GM21723 (cell line): ENCODE results near the gene KDM6A.
"Not testable (repeated sequence)": the region's sequence is repeated elsewhere in the genome, so short reads cannot be mapped to it uniquely, and the experiment has no call there.

Experiments
- ATAC-seq: cut with Tn5 transposase; IDR thresholded peaks from one replicate; pipeline ENCODE4 v1.9.1; 2021; ENCODE audit warnings: mild to moderate bottlenecking, moderate library complexity; ENCODE audit not compliant: unreplicated experiment

The KDM6A gene

GRCh38 chrX:44884944-44885343 lies 12.0 kb downstream of the KDM6A start:
- ATAC-seq, result no peak

- ATAC-seq, result no peak
Measured at GRCh38 chrX:44889824-44890223, 16.8 kb downstream of the KDM6A start.

- ATAC-seq, result no peak
Measured at GRCh38 chrX:44890247-44890646, 17.3 kb downstream of the KDM6A start.

- ATAC-seq, result not testable (repeated sequence)
Measured at GRCh38 chrX:44890687-44891086, 17.7 kb downstream of the KDM6A start.

- no peak for ATAC-seq
Measured at GRCh38 chrX:44891642-44892041, 18.7 kb downstream of the KDM6A start.

GRCh38 chrX:44896876-44897186 lies 23.8 kb downstream of the KDM6A start:
- no peak for ATAC-seq

- ATAC-seq, result no peak
Measured at GRCh38 chrX:44897539-44897938, 24.6 kb downstream of the KDM6A start.

- no peak for ATAC-seq
Measured at GRCh38 chrX:44898411-44899221, 25.6 kb downstream of the KDM6A start.

GRCh38 chrX:44899946-44900345 lies 27.0 kb downstream of the KDM6A start:
- no peak for ATAC-seq

- no peak for ATAC-seq
Measured at GRCh38 chrX:44903107-44903506, 30.1 kb downstream of the KDM6A start.

GRCh38 chrX:44903830-44904530 lies 31.0 kb downstream of the KDM6A start:
- peak; percentile 41 for ATAC-seq

GRCh38 chrX:44904542-44905115 lies 31.6 kb downstream of the KDM6A start:
- ATAC-seq, result no peak

GRCh38 chrX:44906041-44906440 lies 33.1 kb downstream of the KDM6A start:
- ATAC-seq, result peak; percentile 59

- ATAC-seq, result peak; percentile 42
Measured at GRCh38 chrX:44906542-44906941, 33.6 kb downstream of the KDM6A start.

GRCh38 chrX:44908153-44908552 lies 35.2 kb downstream of the KDM6A start:
- no peak for ATAC-seq

- no peak for ATAC-seq
Measured at GRCh38 chrX:44908827-44909226, 35.8 kb downstream of the KDM6A start.

- ATAC-seq, result not testable (repeated sequence)
Measured at GRCh38 chrX:44910508-44910907, 37.5 kb downstream of the KDM6A start.

GRCh38 chrX:44911074-44911600 lies 38.1 kb downstream of the KDM6A start:
- not testable (repeated sequence) for ATAC-seq

- no peak for ATAC-seq
Measured at GRCh38 chrX:44913656-44914531, 40.9 kb downstream of the KDM6A start.

- ATAC-seq, result peak; percentile 76
Measured at GRCh38 chrX:44914532-44915198, 41.7 kb downstream of the KDM6A start.
